ENCODE measurements around the gene TWIST2.

The TWIST2 gene

DNA sequence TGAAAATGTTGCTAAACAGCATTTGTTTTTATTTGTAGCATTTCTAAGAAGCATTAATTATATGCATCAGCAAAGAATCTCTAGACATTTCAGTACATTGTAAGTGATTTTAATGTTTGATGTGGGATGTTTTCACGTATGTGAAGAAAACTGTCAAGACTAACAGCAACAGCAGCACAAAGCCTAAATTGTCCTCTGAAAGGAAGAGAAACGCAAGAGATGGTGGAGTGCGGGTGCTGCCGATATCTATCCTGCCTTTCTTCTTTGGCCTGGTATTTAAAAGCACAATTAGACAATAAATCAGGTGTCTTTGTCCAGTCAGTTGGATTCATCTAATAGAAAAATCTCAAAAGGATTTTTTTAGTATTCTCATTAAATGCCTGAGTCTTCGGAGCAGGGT, 3.1 kb downstream of the TWIST2 start:
- H3K4me3 ChIP-seq (replicated peaks; ENCODE audit: insufficient read depth, low read length), result no peak overlapping the region
- TF ChIP-seq GABPA (IDR thresholded peaks at IDR 0.05; ENCODE audit: low read depth), result no peak
- no peak overlapping the region for H3K27ac ChIP-seq (replicated peaks)
- peaks cover 24% of the 10 kb centered on the region for H3K27me3 ChIP-seq (ENCODE audit: insufficient read depth, poor library complexity, severe bottlenecking)
- DNase-seq (ENCODE audit: low read depth in 1 of 2, low spot score in 1 of 2), result no peak

DNA sequence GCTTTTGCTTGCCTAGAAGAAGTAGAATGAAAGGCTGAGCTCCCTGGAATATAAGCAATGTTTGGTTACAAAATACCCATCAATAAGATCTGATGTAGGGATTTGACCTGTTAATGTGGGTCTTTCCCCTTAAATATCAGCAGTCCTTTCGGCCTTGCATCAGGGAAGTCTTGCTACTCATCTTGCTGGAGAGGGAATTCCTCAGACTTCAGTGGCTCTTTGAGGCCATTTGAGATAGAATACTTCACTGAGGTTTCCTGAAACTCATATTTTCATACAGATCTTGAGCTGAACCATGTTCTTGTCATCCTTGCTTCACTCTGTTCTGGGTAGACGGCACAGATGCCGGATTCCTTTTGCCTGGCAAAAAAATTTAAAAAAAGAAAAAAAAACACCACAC, 3.9 kb downstream of the TWIST2 start:
- Histone ChIP-seq H3K4me3 (replicated peaks; ENCODE audit: insufficient read depth, low read length) (no peak overlapping the region), H3K27me3 (ENCODE audit: insufficient read depth, poor library complexity, severe bottlenecking) (peaks cover 17% of the 10 kb centered on the region), H3K27ac (replicated peaks) (no peak overlapping the region)
- no peak for TF ChIP-seq POLR2AphosphoS5 (IDR thresholded peaks at IDR 0.05; ENCODE audit: low read depth)
- TF ChIP-seq, protein P1, sequence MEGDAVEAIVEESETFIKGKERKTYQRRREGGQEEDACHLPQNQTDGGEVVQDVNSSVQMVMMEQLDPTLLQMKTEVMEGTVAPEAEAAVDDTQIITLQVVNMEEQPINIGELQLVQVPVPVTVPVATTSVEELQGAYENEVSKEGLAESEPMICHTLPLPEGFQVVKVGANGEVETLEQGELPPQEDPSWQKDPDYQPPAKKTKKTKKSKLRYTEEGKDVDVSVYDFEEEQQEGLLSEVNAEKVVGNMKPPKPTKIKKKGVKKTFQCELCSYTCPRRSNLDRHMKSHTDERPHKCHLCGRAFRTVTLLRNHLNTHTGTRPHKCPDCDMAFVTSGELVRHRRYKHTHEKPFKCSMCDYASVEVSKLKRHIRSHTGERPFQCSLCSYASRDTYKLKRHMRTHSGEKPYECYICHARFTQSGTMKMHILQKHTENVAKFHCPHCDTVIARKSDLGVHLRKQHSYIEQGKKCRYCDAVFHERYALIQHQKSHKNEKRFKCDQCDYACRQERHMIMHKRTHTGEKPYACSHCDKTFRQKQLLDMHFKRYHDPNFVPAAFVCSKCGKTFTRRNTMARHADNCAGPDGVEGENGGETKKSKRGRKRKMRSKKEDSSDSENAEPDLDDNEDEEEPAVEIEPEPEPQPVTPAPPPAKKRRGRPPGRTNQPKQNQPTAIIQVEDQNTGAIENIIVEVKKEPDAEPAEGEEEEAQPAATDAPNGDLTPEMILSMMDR (IDR thresholded peaks at IDR 0.05; ENCODE audit: insufficient read depth, low read length), result no peak
- DNase-seq (ENCODE audit: low read depth in 1 of 2, low spot score in 1 of 2), result no peak

DNA sequence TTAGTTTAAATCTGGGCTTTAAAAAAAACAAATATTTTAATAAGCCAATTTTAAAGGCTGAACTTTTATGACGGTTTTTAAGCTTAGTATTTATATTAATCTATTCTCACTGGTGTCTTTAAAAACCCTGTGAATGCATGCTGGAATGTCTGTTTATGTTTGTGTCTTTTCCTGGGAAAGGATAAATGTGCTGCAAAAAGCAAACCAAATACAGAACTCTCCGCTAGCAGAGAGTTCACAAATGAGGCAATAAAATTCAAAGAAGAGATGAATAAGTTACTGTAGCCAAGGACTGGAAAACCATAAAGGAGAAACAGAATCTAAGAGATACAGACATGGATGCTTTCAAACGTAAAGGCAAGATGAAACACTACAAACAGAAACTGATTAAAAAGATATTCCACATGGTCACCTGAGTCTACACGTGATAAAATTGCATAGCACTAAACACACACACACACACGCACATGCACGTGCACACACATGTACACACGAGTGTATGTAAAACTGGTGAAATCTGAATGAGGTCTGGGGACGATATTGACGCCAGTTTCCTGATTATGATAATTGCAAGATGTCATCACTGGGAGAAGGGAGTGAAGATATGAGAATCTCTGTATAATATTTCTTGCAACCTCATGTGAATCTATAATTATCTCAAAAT, 4.5 kb downstream of the TWIST2 start:
- TF ChIP-seq POLR2AphosphoS5 (IDR thresholded peaks at IDR 0.05; ENCODE audit: low read depth), result no peak
- TF ChIP-seq SPI1 (IDR thresholded peaks at IDR 0.05; ENCODE audit: borderline replicate concordance, low read depth), result no peak
- TF ChIP-seq, protein P1 (IDR thresholded peaks at IDR 0.05; ENCODE audit: insufficient read depth, low read length), result no peak
- no peak for TF ChIP-seq GABPA (IDR thresholded peaks at IDR 0.05; ENCODE audit: low read depth)
- TF ChIP-seq, protein P2, sequence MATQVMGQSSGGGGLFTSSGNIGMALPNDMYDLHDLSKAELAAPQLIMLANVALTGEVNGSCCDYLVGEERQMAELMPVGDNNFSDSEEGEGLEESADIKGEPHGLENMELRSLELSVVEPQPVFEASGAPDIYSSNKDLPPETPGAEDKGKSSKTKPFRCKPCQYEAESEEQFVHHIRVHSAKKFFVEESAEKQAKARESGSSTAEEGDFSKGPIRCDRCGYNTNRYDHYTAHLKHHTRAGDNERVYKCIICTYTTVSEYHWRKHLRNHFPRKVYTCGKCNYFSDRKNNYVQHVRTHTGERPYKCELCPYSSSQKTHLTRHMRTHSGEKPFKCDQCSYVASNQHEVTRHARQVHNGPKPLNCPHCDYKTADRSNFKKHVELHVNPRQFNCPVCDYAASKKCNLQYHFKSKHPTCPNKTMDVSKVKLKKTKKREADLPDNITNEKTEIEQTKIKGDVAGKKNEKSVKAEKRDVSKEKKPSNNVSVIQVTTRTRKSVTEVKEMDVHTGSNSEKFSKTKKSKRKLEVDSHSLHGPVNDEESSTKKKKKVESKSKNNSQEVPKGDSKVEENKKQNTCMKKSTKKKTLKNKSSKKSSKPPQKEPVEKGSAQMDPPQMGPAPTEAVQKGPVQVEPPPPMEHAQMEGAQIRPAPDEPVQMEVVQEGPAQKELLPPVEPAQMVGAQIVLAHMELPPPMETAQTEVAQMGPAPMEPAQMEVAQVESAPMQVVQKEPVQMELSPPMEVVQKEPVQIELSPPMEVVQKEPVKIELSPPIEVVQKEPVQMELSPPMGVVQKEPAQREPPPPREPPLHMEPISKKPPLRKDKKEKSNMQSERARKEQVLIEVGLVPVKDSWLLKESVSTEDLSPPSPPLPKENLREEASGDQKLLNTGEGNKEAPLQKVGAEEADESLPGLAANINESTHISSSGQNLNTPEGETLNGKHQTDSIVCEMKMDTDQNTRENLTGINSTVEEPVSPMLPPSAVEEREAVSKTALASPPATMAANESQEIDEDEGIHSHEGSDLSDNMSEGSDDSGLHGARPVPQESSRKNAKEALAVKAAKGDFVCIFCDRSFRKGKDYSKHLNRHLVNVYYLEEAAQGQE (IDR thresholded peaks at IDR 0.05; ENCODE audit: insufficient replicate concordance, low read depth), result no peak
- Histone ChIP-seq H3K27me3 (ENCODE audit: insufficient read depth, poor library complexity, severe bottlenecking) (peaks cover 14% of the 10 kb centered on the region), H3K27ac (replicated peaks) (no peak overlapping the region), H3K4me3 (replicated peaks; ENCODE audit: insufficient read depth, low read length) (no peak overlapping the region)
- no peak for DNase-seq (ENCODE audit: low read depth in 1 of 2, low spot score in 1 of 2)

DNA sequence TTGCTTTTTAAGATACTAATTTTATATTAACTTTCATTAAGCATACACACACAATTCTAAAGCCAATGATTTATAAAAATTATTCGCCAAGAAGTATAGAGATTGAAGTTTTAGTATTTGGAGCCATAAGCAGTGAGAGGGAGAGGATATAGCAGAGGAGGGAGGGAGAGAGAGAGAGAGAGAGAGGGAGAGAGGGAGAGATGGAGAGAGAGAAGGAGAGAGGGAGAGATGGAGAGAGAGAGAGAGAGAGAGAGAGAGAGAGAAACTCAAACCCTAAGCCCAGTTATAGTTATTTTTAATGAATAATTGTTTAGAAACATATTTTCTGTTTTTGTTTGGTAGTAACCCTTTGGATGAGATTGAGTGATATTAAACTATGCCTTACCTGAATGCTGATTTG, 5.3 kb downstream of the TWIST2 start:
- DNase-seq (ENCODE audit: low read depth in 1 of 2, low spot score in 1 of 2), result no peak
- TF ChIP-seq, protein P1 (IDR thresholded peaks at IDR 0.05; ENCODE audit: insufficient read depth, low read length), result no peak
- no peak for TF ChIP-seq GABPA (IDR thresholded peaks at IDR 0.05; ENCODE audit: low read depth)
- TF ChIP-seq SPI1 (IDR thresholded peaks at IDR 0.05; ENCODE audit: borderline replicate concordance, low read depth), result no peak
- TF ChIP-seq POLR2AphosphoS5 (IDR thresholded peaks at IDR 0.05; ENCODE audit: low read depth), result no peak
- TF ChIP-seq, protein P2 (IDR thresholded peaks at IDR 0.05; ENCODE audit: insufficient replicate concordance, low read depth), result no peak
- H3K27ac ChIP-seq (replicated peaks), result no peak overlapping the region
- peaks cover 11% of the 10 kb centered on the region for H3K27me3 ChIP-seq (ENCODE audit: insufficient read depth, poor library complexity, severe bottlenecking)
- no peak overlapping the region for H3K4me3 ChIP-seq (replicated peaks; ENCODE audit: insufficient read depth, low read length)

All from HL-60 (cell line).